ENCODE results near the gene RFC4. TPM values are rescaled to one million over a fixed set of nuclear protein-coding genes. Genes with fewer than 3 reads are reported as not detected.
"Not testable (repeated sequence)": the region's sequence is repeated elsewhere in the genome, so short reads cannot be mapped to it uniquely, and the experiment has no call there.

The RFC4 gene
- total RNA-seq, 1 donor from 2014 or later = 13.1 TPM

DNA sequence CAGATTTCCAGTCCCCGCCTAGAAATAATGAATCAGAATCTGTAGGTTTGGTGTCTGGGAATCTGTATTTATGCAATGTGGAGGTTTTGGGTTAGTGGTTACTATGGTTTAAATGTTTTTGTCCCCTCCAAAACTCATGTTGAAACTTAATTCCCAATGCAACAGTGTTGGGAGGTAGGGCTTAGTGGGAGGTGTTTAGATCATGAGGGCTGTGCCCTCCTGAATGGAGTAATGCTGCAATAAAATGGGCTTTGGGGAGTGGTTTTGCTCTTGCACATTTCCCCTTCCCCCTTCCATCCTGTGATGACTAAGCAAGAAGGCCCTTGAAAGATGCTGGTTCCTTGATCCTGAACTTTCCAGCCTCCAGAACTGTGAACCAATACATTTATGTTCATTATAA lies 9.2 kb upstream of the RFC4 start:
- DNase-seq (ENCODE audit: low read depth) (peak; percentile 54), FAIRE-seq (no peak)
- no peaks in the 10 kb centered on the region for H3K9me3 Mint-ChIP-seq (ENCODE audit: unreplicated experiment)
- no peak overlapping the region for H3K9ac ChIP-seq (ENCODE audit: low read length)
- H3K4me1 ChIP-seq (ENCODE audit: insufficient read depth, low read length) = peaks cover 4% of the 10 kb centered on the region
- no peaks in the 10 kb centered on the region for H3K36me3 ChIP-seq (ENCODE audit: insufficient read depth, low read length)
- H2AFZ ChIP-seq (ENCODE audit: low read depth, low read length) = no peak overlapping the region
- H3K4me2 ChIP-seq (ENCODE audit: low read length) = peak overlapping the region; percentile 5
- H3K27ac Mint-ChIP-seq (ENCODE audit: unreplicated experiment) = peak overlapping the region; percentile 6
- H3K79me2 ChIP-seq (ENCODE audit: insufficient read depth, low read length) = no peaks in the 10 kb centered on the region
- H3K4me3 ChIP-seq (ENCODE audit: insufficient read depth, low read depth, low read length) = no peak overlapping the region
- H3K27me3 ChIP-seq (ENCODE audit: insufficient read depth, low read length) = no peaks in the 10 kb centered on the region
- peaks cover 7% of the 10 kb centered on the region for H3K4me1 Mint-ChIP-seq (ENCODE audit: low read depth, unreplicated experiment)
- H3K27ac ChIP-seq (ENCODE audit: low read depth, low read length) = no peak overlapping the region
- no peak for TF ChIP-seq EZH2 (IDR thresholded peaks at IDR 0.05; ENCODE audit: insufficient read depth, low read length)
- TF ChIP-seq, protein P1, sequence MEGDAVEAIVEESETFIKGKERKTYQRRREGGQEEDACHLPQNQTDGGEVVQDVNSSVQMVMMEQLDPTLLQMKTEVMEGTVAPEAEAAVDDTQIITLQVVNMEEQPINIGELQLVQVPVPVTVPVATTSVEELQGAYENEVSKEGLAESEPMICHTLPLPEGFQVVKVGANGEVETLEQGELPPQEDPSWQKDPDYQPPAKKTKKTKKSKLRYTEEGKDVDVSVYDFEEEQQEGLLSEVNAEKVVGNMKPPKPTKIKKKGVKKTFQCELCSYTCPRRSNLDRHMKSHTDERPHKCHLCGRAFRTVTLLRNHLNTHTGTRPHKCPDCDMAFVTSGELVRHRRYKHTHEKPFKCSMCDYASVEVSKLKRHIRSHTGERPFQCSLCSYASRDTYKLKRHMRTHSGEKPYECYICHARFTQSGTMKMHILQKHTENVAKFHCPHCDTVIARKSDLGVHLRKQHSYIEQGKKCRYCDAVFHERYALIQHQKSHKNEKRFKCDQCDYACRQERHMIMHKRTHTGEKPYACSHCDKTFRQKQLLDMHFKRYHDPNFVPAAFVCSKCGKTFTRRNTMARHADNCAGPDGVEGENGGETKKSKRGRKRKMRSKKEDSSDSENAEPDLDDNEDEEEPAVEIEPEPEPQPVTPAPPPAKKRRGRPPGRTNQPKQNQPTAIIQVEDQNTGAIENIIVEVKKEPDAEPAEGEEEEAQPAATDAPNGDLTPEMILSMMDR (IDR thresholded peaks at IDR 0.05; ENCODE audit: insufficient read depth, low read depth, low read length) = no peak
- no peaks in the 10 kb centered on the region for H3K36me3 Mint-ChIP-seq (ENCODE audit: low read depth, unreplicated experiment)
- no peaks in the 10 kb centered on the region for H3K9me3 ChIP-seq (ENCODE audit: insufficient read depth, low read depth, low read length)
- no peaks in the 10 kb centered on the region for H3K27me3 Mint-ChIP-seq (ENCODE audit: low read depth, unreplicated experiment)
- no peaks in the 10 kb centered on the region for H4K20me1 ChIP-seq (ENCODE audit: insufficient read depth, low read length)
- H3K4me3 Mint-ChIP-seq (ENCODE audit: unreplicated experiment) = no peak overlapping the region

- Histone ChIP-seq H3K36me3 (ENCODE audit: insufficient read depth, low read length) (no peaks in the 10 kb centered on the region), H3K27me3 (ENCODE audit: insufficient read depth, low read length) (no peaks in the 10 kb centered on the region), H3K4me1 (ENCODE audit: insufficient read depth, low read length) (peaks cover 4% of the 10 kb centered on the region), H3K79me2 (ENCODE audit: insufficient read depth, low read length) (no peaks in the 10 kb centered on the region), H3K4me2 (ENCODE audit: low read length) (no peak overlapping the region), H2AFZ (ENCODE audit: low read depth, low read length) (no peak overlapping the region), H3K9ac (ENCODE audit: low read length) (no peak overlapping the region), H3K4me3 (ENCODE audit: insufficient read depth, low read depth, low read length) (no peak overlapping the region), H4K20me1 (ENCODE audit: insufficient read depth, low read length) (no peaks in the 10 kb centered on the region), H3K9me3 (ENCODE audit: insufficient read depth, low read depth, low read length) (no peaks in the 10 kb centered on the region), H3K27ac (ENCODE audit: low read depth, low read length) (no peak overlapping the region)
- Mint-ChIP-seq H3K27ac (ENCODE audit: unreplicated experiment) (no peak overlapping the region), H3K36me3 (ENCODE audit: low read depth, unreplicated experiment) (no peaks in the 10 kb centered on the region), H3K4me3 (ENCODE audit: unreplicated experiment) (no peak overlapping the region), H3K4me1 (ENCODE audit: low read depth, unreplicated experiment) (peaks cover 7% of the 10 kb centered on the region), H3K9me3 (ENCODE audit: unreplicated experiment) (no peaks in the 10 kb centered on the region), H3K27me3 (ENCODE audit: low read depth, unreplicated experiment) (no peaks in the 10 kb centered on the region)
- no peak for TF ChIP-seq EZH2 (IDR thresholded peaks at IDR 0.05; ENCODE audit: insufficient read depth, low read length)
- TF ChIP-seq, protein P1 (IDR thresholded peaks at IDR 0.05; ENCODE audit: insufficient read depth, low read depth, low read length) = no peak
- DNase-seq (ENCODE audit: low read depth) = no peak
- FAIRE-seq = no peak
These were observed 7.8 kb upstream of the RFC4 start for GRCh38 chr3:186814100-186814499.

DNA sequence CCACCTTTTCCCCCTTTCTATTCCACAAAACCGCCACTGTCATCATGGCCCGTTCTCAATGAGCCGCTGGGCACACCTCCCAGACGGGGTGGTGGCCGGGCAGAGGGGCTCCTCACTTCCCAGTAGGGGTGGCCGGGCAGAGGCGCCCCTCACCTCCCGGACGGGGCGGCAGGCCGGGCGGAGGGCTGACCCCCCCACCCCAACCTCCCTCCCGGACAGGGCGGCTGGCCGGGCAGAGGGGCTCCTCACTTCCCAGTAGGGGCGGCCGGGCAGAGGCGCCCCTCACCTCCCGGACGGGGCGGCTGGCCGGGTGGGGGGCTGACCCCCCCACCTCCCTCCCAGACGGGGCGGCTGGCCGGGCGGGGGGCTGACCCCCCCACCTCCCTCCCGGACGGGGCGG lies 5.0 kb upstream of the RFC4 start:
- not testable (repeated sequence) for DNase-seq (ENCODE audit: low read depth); H3K27ac Mint-ChIP-seq (ENCODE audit: unreplicated experiment); H3K27me3 Mint-ChIP-seq (ENCODE audit: low read depth, unreplicated experiment); H3K4me3 Mint-ChIP-seq (ENCODE audit: unreplicated experiment); H3K9me3 ChIP-seq (ENCODE audit: insufficient read depth, low read depth, low read length); H3K79me2 ChIP-seq (ENCODE audit: insufficient read depth, low read length); H3K4me1 Mint-ChIP-seq (ENCODE audit: low read depth, unreplicated experiment); H3K36me3 Mint-ChIP-seq (ENCODE audit: low read depth, unreplicated experiment); H3K27ac ChIP-seq (ENCODE audit: low read depth, low read length); H4K20me1 ChIP-seq (ENCODE audit: insufficient read depth, low read length); H3K9ac ChIP-seq (ENCODE audit: low read length); H3K9me3 Mint-ChIP-seq (ENCODE audit: unreplicated experiment); H3K36me3 ChIP-seq (ENCODE audit: insufficient read depth, low read length); H3K4me3 ChIP-seq (ENCODE audit: insufficient read depth, low read depth, low read length); FAIRE-seq; H3K27me3 ChIP-seq (ENCODE audit: insufficient read depth, low read length); H2AFZ ChIP-seq (ENCODE audit: low read depth, low read length); H3K4me2 ChIP-seq (ENCODE audit: low read length)
- peaks cover 10% of the 10 kb centered on the region for H3K4me1 ChIP-seq (ENCODE audit: insufficient read depth, low read length)

All from astrocyte (in vitro differentiated cells and primary cell).